Caki2 (cell line): ENCODE data around the gene DCLRE1C. TPM values are rescaled to one million over a fixed set of nuclear protein-coding genes. Genes with fewer than 3 reads are reported as not detected.
"Not testable (repeated sequence)": the region's sequence is repeated elsewhere in the genome, so short reads cannot be mapped to it uniquely, and the experiment has no call there.

ENCODE experiments used
- DNase-seq: peaks from one replicate; pipeline ENCODE4 v3.0.0-alpha.2; 2015; ENCODE audit warnings: low read depth
- in situ Hi-C: cut with HindIII; loops from 2 replicates; pipeline ENCODE4 v1.10.0; 2016; ENCODE audit warnings: low sequenced_read_pairs, low pct_unique_long_range_greater_than_20kb, mixed read lengths
- total RNA-seq: library from RNA; depleted of rRNA; stranded (reverse); fragments of >200 nt; shearing (Covaris generic); gene quantifications from 2 replicates; pipeline ENCODE4 v1.2.3, GENCODE V29; 2014; ENCODE audit warnings: low replicate concordance; rRNA removed

Gene DCLRE1C
- 8.1 and 9.5 TPM in 2 replicates for total RNA-seq

DNA sequence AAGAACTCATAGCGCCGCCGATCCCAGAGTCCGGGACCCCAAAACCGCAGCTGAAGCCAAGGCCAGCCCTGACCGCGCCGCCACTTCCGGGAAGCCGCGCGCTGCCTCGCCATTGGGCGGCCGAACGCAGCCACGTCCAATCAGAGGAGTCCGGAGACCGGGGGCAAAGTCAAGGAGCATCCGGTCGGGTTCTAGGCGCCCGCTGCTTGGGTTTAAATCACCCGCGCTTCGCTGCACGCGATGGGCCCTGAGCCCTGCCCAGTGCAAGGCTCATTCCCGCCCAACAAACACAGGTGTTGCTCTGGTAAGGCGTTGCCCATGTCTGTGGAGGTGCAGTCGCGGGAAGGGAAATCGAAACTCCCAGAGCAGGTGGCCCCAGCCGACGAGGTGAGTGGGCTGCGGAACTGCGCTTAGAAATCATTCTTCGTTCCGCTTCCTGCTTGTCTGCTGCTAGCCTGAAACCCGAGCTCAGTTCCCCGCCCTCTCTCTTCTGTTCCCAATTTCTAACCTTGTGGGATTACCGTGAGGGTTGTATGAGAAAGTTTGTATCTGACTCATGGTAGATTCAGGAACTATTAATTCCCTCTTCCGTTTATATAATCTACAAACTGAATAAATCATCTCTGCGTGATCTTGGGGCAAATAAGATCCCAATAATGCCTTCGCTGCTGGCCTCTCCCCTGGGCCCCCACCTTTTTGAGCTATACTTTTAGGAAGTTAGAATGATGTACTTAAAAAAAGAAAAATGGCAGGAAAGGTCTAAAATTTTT, at the start of gene DCLRE1C:
Gene DCLRE1C (minus strand): TSS at position 96 of the 770 bp plus-strand sequence. CDS start 86 bp downstream, at position 10.
- peak; percentile 92 for DNase-seq

DNA sequence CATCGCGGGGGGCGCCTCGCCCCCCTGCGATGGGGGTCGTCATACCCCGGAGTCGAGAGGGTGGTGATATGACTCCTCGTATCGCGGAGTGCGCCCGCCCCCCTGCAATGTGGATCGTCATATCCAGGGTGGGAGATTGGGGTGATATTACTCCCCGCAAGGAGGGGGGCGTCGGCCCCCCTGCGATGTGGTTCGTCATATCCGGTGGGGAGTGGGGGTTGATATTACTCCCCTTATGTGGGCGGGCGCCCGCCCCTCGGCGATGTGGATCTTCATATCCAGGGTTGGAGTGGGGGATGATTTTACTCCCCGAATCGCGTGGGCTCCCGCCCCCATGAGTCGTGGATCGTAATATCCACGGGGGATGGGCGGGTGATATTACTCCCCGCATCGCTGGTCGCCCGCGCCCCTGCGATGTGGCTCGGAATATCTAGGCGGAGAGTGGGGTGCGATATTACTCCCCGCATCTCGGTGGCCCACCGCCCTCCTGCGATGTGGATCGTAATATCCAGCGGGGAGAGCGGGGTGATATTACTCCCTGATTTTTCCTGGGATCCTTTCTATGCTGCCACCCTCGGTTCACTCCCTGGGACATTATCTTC, 42.2 kb upstream of the DCLRE1C start:
- no peak for DNase-seq
- in situ Hi-C loops: no loop called here

More for the DNA sequence above, at the start of gene DCLRE1C:
- in situ Hi-C loops: no loop called here

- DNase-seq, in situ Hi-C loops: not testable (repeated sequence)
Measured at GRCh38 chr10:14993500-14994455, 39.9 kb upstream of the DCLRE1C start.

- DNase-seq, in situ Hi-C loops: not testable (repeated sequence)
Measured at GRCh38 chr10:14992336-14992735, 38.4 kb upstream of the DCLRE1C start.

- DNase-seq: peak; percentile 50
- in situ Hi-C loops: not testable (repeated sequence)
Measured at GRCh38 chr10:14991035-14991749, 37.3 kb upstream of the DCLRE1C start.

- in situ Hi-C loops, DNase-seq: not testable (repeated sequence)
Measured at GRCh38 chr10:14989552-14989951, 35.7 kb upstream of the DCLRE1C start.

- DNase-seq: no peak
- in situ Hi-C loops: no loop called here
Measured at GRCh38 chr10:14982744-14983143, 28.8 kb upstream of the DCLRE1C start.

GRCh38 chr10:14975672-14976273, 21.9 kb upstream of the DCLRE1C start:
- no peak for DNase-seq
- in situ Hi-C loops: no loop called here

GRCh38 chr10:14974153-14974998, 20.5 kb upstream of the DCLRE1C start:
- in situ Hi-C loops, DNase-seq: not testable (repeated sequence)

DNA sequence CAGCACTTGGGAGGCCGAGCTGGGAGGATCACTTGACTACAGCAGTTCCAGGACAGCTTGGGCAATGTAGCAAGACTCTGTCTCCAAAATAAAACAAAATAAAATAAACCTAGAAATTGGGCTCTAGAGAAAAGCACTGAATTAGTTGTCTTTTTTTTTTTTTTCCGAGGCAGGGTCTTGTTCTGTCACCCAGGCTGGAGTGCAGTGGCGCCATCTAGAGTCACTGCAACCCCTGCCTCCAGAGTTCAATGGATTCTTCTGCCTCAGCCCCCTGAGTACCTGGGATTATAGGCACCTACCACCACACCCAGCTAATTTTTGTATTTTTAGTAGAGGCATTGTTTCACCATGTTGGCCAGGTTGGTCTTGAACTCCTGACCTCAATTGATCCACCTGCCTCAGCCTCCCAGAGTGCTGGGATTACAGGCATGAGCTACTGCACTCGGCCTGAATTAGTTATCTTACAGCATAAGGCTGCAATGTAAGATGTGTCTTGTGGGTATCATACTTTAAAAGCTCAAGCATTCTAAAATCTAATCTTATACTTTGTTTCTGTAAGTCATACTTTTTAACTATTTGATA, 18.1 kb upstream of the DCLRE1C start:
- DNase-seq: peak; percentile 21
- in situ Hi-C loops: no loop called here

- no peak for DNase-seq
- in situ Hi-C loops: no loop called here
Measured at GRCh38 chr10:14967897-14968296, 14.0 kb upstream of the DCLRE1C start.

- in situ Hi-C loops: no loop called here
- DNase-seq: peak; percentile 96
Measured at GRCh38 chr10:14959221-14960057, 5.5 kb upstream of the DCLRE1C start, which contains the start of gene MEIG1. TSS of gene MEIG1 (plus strand) at chr10:14959388. CDS start at chr10:14966469, 7,081 bp downstream.

GRCh38 chr10:14958872-14959220, 5.0 kb upstream of the DCLRE1C start:
- no peak for DNase-seq
- in situ Hi-C loops: no loop called here

DNA sequence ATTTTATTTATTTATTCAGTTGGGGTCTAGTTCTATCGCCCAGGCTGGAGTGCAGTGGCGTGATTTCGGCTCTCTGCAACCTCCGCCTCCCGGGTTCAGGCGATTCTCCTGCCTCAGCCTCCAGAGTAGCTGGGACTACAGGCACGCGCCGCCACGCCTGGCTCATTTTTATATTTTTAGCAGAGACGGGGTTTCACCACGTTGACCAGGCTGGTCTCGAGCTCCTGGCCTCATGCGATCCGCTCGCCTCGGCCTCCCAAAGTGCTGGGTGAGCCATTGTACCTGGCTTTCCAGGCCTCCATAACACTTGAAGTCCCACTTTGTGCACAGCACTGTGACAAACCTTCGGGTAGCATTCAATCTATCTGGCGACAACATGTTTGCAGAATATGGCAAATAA, 1.0 kb upstream of the DCLRE1C start:
- no peak for DNase-seq
- in situ Hi-C loops: no loop called here

- DNase-seq: no peak
Measured at GRCh38 chr10:14953424-14954000, 384 bp downstream of the DCLRE1C start.

More at GRCh38 chr10:14953424-14954000, 384 bp downstream of the DCLRE1C start:
- in situ Hi-C loops: no loop called here
